ENCODE data around the gene FNDC3A. TPM values are rescaled to one million over a fixed set of nuclear protein-coding genes. Genes with fewer than 3 reads are reported as not detected.
A peak's percentile ranks its signal among the peaks of the same experiment; 100 is the strongest.
"Not testable (repeated sequence)": the region's sequence is repeated elsewhere in the genome, so short reads cannot be mapped to it uniquely, and the experiment has no call there.

FNDC3A gene
- total RNA-seq, 1 experiment from 2014 or later: 52.4 TPM

GRCh38 chr13:49108196-49108595 is 132.5 kb downstream of the FNDC3A start:
- H3K27me3 ChIP-seq: no peaks in the 10 kb centered on the region
- no peaks in the 10 kb centered on the region for H3K36me3 ChIP-seq
- no peaks in the 10 kb centered on the region for H3K9me3 ChIP-seq (replicated peaks)
- H3K27ac ChIP-seq: no peak overlapping the region
- H3K4me3 ChIP-seq: no peak overlapping the region
- H3K4me1 ChIP-seq: no peaks in the 10 kb centered on the region
- no peak for DNase-seq

- Histone ChIP-seq H3K27ac (peak overlapping the region; percentile 62), H3K27me3 (no peaks in the 10 kb centered on the region), H3K36me3 (no peaks in the 10 kb centered on the region), H3K4me3 (peak overlapping the region; percentile 81), H3K9me3 (replicated peaks) (no peaks in the 10 kb centered on the region), H3K4me1 (no peaks in the 10 kb centered on the region)
- peak; percentile 78 to 92 for DNase-seq
Observed at GRCh38 chr13:49110122-49110912, 134.6 kb downstream of the FNDC3A start.

GRCh38 chr13:49110913-49111170 is 135.1 kb downstream of the FNDC3A start:
- H3K27ac ChIP-seq: peak overlapping the region; percentile 62; the same call in 1 of the 2 replicates
- no peaks in the 10 kb centered on the region for H3K9me3 ChIP-seq (replicated peaks)
- peak overlapping the region; percentile 81 for H3K4me3 ChIP-seq
- no peaks in the 10 kb centered on the region for H3K4me1 ChIP-seq
- peak in 1 of 2 experiments; percentile 6 for DNase-seq
- H3K27me3 ChIP-seq: no peaks in the 10 kb centered on the region
- no peaks in the 10 kb centered on the region; the same call in 1 of the 2 replicates for H3K36me3 ChIP-seq

GRCh38 chr13:49112782-49113525 is 137.2 kb downstream of the FNDC3A start:
- Histone ChIP-seq H3K27me3 (no peaks in the 10 kb centered on the region), H3K4me1 (no peaks in the 10 kb centered on the region), H3K36me3 (peaks cover 13% of the 10 kb centered on the region), H3K27ac (no peak overlapping the region), H3K9me3 (replicated peaks) (no peaks in the 10 kb centered on the region), H3K4me3 (no peak overlapping the region)
- no peak for DNase-seq

- Histone ChIP-seq H3K4me1 (no peaks in the 10 kb centered on the region), H3K9me3 (replicated peaks) (no peaks in the 10 kb centered on the region), H3K27me3 (no peaks in the 10 kb centered on the region), H3K27ac (no peak overlapping the region), H3K36me3 (peaks cover 14% of the 10 kb centered on the region), H3K4me3 (no peak overlapping the region)
- DNase-seq: no peak
Observed at GRCh38 chr13:49113526-49114286, 138.0 kb downstream of the FNDC3A start.

- no peak overlapping the region for H3K4me3 ChIP-seq
- H3K9me3 ChIP-seq (replicated peaks): no peaks in the 10 kb centered on the region
- H3K27ac ChIP-seq: no peak overlapping the region
- no peaks in the 10 kb centered on the region for H3K27me3 ChIP-seq
- peaks cover 23% of the 10 kb centered on the region for H3K36me3 ChIP-seq
- no peaks in the 10 kb centered on the region for H3K4me1 ChIP-seq
- no peak for DNase-seq
Observed at GRCh38 chr13:49116873-49117272, 141.2 kb downstream of the FNDC3A start.

- H3K9me3 ChIP-seq (replicated peaks); H3K27ac ChIP-seq; H3K27me3 ChIP-seq; DNase-seq; H3K4me3 ChIP-seq; H3K4me1 ChIP-seq: not testable (repeated sequence)
- H3K36me3 ChIP-seq: peaks cover 23% of the 10 kb centered on the region
Observed at GRCh38 chr13:49118455-49118854, 142.7 kb downstream of the FNDC3A start.

- Histone ChIP-seq H3K36me3 (peaks cover 7% of the 10 kb centered on the region), H3K27me3 (no peaks in the 10 kb centered on the region), H3K4me1 (no peaks in the 10 kb centered on the region), H3K9me3 (replicated peaks) (no peaks in the 10 kb centered on the region), H3K27ac (no peak overlapping the region), H3K4me3 (no peak overlapping the region)
- DNase-seq: no peak
Observed at GRCh38 chr13:49124693-49125304, 149.1 kb downstream of the FNDC3A start.

- no peak for DNase-seq
- Histone ChIP-seq H3K27me3 (no peaks in the 10 kb centered on the region), H3K36me3 (peaks cover 7% of the 10 kb centered on the region; the same call in 1 of the 2 replicates), H3K27ac (no peak overlapping the region), H3K4me1 (no peaks in the 10 kb centered on the region), H3K4me3 (no peak overlapping the region), H3K9me3 (replicated peaks) (no peaks in the 10 kb centered on the region)
Observed at GRCh38 chr13:49125964-49126524, 150.3 kb downstream of the FNDC3A start.

GRCh38 chr13:49132479-49133002 is 156.8 kb downstream of the FNDC3A start:
- Histone ChIP-seq H3K4me3 (no peak overlapping the region), H3K27ac (no peak overlapping the region), H3K4me1 (no peaks in the 10 kb centered on the region), H3K27me3 (no peaks in the 10 kb centered on the region), H3K9me3 (replicated peaks) (no peaks in the 10 kb centered on the region), H3K36me3 (peaks cover 50% of the 10 kb centered on the region)
- no peak for DNase-seq

- no peak overlapping the region for H3K4me3 ChIP-seq
- H3K27ac ChIP-seq: no peak overlapping the region
- H3K27me3 ChIP-seq: no peaks in the 10 kb centered on the region
- DNase-seq: no peak
- no peaks in the 10 kb centered on the region for H3K4me1 ChIP-seq
- H3K36me3 ChIP-seq: peaks cover 55% of the 10 kb centered on the region
- no peaks in the 10 kb centered on the region for H3K9me3 ChIP-seq (replicated peaks)
Observed at GRCh38 chr13:49134305-49134704, 158.6 kb downstream of the FNDC3A start.

GRCh38 chr13:49137138-49137643 is 161.5 kb downstream of the FNDC3A start:
- H3K4me3 ChIP-seq; H3K9me3 ChIP-seq (replicated peaks); H3K27ac ChIP-seq; H3K27me3 ChIP-seq; DNase-seq; H3K4me1 ChIP-seq: not testable (repeated sequence)
- H3K36me3 ChIP-seq: peaks cover 58% of the 10 kb centered on the region

GRCh38 chr13:49140910-49141611 is 165.3 kb downstream of the FNDC3A start:
- Histone ChIP-seq H3K4me3 (no peak overlapping the region), H3K27me3 (no peaks in the 10 kb centered on the region), H3K27ac (no peak overlapping the region), H3K4me1 (no peaks in the 10 kb centered on the region), H3K9me3 (replicated peaks) (no peaks in the 10 kb centered on the region), H3K36me3 (peaks cover 41% of the 10 kb centered on the region)
- DNase-seq: no peak
